Activated CD8-positive, alpha-beta memory T cell treated with anti-CD3 and anti-CD28 coated beads for 4 hours (primary cell): ENCODE results near the gene RASL10B.

ENCODE experiments used
- DNase-seq, 2 donors: peaks; one replicate each; pipeline ENCODE4 v3.0.0-alpha.2; 2020; ENCODE audit warnings: low read depth in 2 of 2

The RASL10B gene

GRCh38 chr17:35717475-35717874 is 14.0 kb upstream of the RASL10B start:
- no peak for DNase-seq

GRCh38 chr17:35723735-35724134 is 7.7 kb upstream of the RASL10B start:
- DNase-seq = no peak

- DNase-seq = no peak
Measured at GRCh38 chr17:35725058-35725457, 6.4 kb upstream of the RASL10B start.

GRCh38 chr17:35725802-35726126 is 5.7 kb upstream of the RASL10B start:
- DNase-seq = no peak

- no peak for DNase-seq
Measured at GRCh38 chr17:35726127-35726952, 5.1 kb upstream of the RASL10B start.

- DNase-seq = no peak
Measured at GRCh38 chr17:35726953-35727460, 4.4 kb upstream of the RASL10B start.

GRCh38 chr17:35727635-35728034 is 3.8 kb upstream of the RASL10B start:
- no peak for DNase-seq

- DNase-seq = no peak
Measured at GRCh38 chr17:35728551-35728950, 2.9 kb upstream of the RASL10B start.

- no peak for DNase-seq
Measured at GRCh38 chr17:35729405-35729833, 2.0 kb upstream of the RASL10B start.

- DNase-seq = no peak
Measured at GRCh38 chr17:35730400-35731005, 936 bp upstream of the RASL10B start.

- no peak for DNase-seq
Measured at GRCh38 chr17:35731917-35732805, 722 bp downstream of the RASL10B start.

GRCh38 chr17:35732806-35733136 is 1.3 kb downstream of the RASL10B start:
- DNase-seq = no peak

GRCh38 chr17:35733366-35733765 is 1.9 kb downstream of the RASL10B start:
- DNase-seq = no peak

GRCh38 chr17:35734396-35734795 is 3.0 kb downstream of the RASL10B start:
- no peak for DNase-seq

GRCh38 chr17:35735036-35735805 is 3.8 kb downstream of the RASL10B start:
- no peak for DNase-seq

- DNase-seq = no peak
Measured at GRCh38 chr17:35736236-35736635, 4.8 kb downstream of the RASL10B start.

- DNase-seq = no peak
Measured at GRCh38 chr17:35738519-35739133, 7.2 kb downstream of the RASL10B start.

GRCh38 chr17:35740216-35740615 is 8.8 kb downstream of the RASL10B start:
- DNase-seq = no peak

- no peak for DNase-seq
Measured at GRCh38 chr17:35740997-35741931, 9.8 kb downstream of the RASL10B start.

GRCh38 chr17:35742496-35742895 is 11.1 kb downstream of the RASL10B start:
- DNase-seq = no peak
